Measurements from ENCODE around the gene SORCS2. TPM values are rescaled to one million over a fixed set of nuclear protein-coding genes. Genes with fewer than 3 reads are reported as not detected.

Gene SORCS2
- total and polyA plus RNA-seq, 2 experiments from 2014 or later, result 0.92 to 6.9 TPM

DNA sequence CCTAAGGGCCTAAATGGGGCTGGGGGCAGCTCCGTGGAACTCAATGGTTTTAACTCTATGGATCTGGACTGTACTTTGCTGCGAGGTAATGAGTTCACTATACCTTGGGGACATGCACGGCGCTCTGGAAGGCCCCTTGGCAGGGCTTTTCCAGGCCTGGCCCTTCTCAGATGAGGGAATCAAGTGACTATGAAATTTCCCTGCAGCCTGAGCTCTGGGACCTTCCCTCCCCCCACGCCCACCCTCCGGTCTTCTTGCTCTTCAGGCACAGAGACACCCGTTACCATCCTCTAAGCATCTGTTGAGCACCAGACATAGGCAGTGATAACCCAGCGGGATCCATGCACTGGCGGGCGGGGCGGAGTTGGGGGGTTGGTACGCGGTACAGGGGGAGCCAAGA, 133.2 kb downstream of the SORCS2 start:
- Histone ChIP-seq H3K36me3 (no peaks in the 10 kb centered on the region), H3K27me3 (no peaks in the 10 kb centered on the region), H3K27ac (no peak overlapping the region), H3K4me1 (ENCODE audit: low read depth) (no peaks in the 10 kb centered on the region), H3K4me3 (no peak overlapping the region), H3K9me3 (ENCODE audit: low read depth) (no peaks in the 10 kb centered on the region)
- DNase-seq (ENCODE audit: low read depth in 1 of 2, low spot score in 1 of 2), result no peak
- TF ChIP-seq, protein P1, sequence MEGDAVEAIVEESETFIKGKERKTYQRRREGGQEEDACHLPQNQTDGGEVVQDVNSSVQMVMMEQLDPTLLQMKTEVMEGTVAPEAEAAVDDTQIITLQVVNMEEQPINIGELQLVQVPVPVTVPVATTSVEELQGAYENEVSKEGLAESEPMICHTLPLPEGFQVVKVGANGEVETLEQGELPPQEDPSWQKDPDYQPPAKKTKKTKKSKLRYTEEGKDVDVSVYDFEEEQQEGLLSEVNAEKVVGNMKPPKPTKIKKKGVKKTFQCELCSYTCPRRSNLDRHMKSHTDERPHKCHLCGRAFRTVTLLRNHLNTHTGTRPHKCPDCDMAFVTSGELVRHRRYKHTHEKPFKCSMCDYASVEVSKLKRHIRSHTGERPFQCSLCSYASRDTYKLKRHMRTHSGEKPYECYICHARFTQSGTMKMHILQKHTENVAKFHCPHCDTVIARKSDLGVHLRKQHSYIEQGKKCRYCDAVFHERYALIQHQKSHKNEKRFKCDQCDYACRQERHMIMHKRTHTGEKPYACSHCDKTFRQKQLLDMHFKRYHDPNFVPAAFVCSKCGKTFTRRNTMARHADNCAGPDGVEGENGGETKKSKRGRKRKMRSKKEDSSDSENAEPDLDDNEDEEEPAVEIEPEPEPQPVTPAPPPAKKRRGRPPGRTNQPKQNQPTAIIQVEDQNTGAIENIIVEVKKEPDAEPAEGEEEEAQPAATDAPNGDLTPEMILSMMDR (IDR thresholded peaks at IDR 0.05; ENCODE audit: low read depth, low read length), result no peak

DNA sequence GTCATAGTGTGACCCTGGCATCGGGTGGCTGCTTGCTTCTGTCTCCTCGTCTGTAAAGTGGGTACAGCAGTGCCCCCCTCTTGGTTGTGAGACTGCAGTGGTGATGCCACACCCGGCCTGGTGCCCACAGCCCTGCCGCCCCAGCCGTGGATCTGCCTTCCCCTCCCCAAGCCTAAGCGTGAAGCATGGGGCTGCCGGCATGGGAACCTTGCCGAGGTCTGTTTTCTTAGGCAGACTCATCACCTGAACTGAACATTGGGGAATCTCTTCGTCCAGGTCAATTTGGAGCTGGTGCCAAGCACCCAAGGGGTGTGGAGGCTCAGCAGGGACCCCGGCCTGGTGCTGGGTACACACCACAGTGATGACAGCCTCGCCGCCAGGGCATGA, 134.0 kb downstream of the SORCS2 start:
- H3K4me1 ChIP-seq (ENCODE audit: low read depth), result no peaks in the 10 kb centered on the region
- no peaks in the 10 kb centered on the region for H3K27me3 ChIP-seq

DNA sequence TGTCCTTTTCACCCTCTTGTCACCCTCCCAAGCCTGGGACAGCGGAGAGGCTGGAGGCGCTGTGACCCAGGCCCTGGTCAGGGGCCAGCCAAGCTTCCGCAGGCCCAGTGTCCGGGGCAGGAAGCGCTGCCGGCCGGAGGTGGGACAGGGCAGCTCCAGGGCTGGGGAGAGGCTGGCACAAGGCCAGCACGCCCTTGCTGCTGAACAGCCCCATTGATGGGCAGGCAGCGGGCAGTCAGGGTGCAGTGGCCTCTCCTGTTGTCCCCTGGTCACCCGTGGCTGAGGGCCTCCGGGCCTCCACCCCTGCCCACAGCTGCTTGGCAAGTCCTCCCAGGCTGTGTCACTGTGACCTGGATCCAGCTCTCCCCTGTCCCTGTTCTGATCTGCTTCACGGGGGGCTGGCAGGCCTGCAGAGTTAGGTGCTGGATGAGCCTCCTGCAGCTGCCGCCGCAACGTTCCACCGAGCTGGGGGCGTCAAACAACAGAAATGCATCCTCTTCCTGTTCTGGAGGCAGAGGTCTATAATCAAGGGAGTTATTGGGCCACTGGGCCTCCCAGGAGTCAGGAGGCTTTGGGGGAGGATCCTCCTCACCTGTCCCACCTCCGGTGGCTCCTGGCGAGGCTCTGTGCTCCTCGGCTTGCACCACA, 134.5 kb downstream of the SORCS2 start:
- TF ChIP-seq, protein P1 (IDR thresholded peaks at IDR 0.05; ENCODE audit: low read depth, low read length), result no peak
- no peaks in the 10 kb centered on the region for H3K9me3 ChIP-seq (ENCODE audit: low read depth)
- H3K4me1 ChIP-seq (ENCODE audit: low read depth), result no peaks in the 10 kb centered on the region
- H3K4me3 ChIP-seq, result no peak overlapping the region
- no peaks in the 10 kb centered on the region for H3K36me3 ChIP-seq
- H3K27me3 ChIP-seq, result no peaks in the 10 kb centered on the region
- H3K27ac ChIP-seq, result no peak overlapping the region
- no peak for DNase-seq (ENCODE audit: low read depth in 1 of 2, low spot score in 1 of 2)

More for the DNA sequence above, 134.0 kb downstream of the SORCS2 start:
- no peak for DNase-seq (ENCODE audit: low read depth in 1 of 2, low spot score in 1 of 2)
- Histone ChIP-seq H3K36me3 (no peaks in the 10 kb centered on the region), H3K27ac (no peak overlapping the region), H3K9me3 (ENCODE audit: low read depth) (no peaks in the 10 kb centered on the region), H3K4me3 (no peak overlapping the region)
- TF ChIP-seq, protein P1 (IDR thresholded peaks at IDR 0.05; ENCODE audit: low read depth, low read length), result no peak

DNA sequence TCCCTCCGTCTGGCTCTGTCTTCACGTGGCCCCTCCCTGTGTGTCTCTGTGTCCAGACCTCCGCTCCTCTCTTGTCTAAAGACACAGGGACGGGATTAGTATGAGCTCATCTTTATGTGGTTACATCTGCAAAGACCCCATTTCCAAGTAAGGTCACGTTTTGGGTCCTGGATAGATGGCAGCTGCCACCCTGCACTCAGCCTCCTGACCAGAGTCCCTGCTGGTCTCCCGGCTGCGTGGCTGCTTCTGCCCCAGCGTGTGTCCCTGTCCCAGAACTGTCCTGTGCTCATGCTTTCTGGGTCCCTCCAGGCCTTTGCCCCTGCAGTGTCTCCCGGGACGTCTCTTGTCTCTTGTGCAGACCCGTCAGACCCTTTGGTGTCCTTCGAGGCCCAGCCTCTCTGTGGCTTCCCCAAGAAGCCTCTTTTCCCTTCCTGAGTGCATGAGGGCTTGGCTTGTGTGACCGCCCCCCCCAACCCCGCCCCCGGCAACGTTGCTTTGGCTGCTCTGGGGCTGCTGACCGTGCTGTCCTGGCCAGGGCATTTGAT, 135.1 kb downstream of the SORCS2 start:
- H3K27me3 ChIP-seq, result no peaks in the 10 kb centered on the region
- no peaks in the 10 kb centered on the region for H3K9me3 ChIP-seq (ENCODE audit: low read depth)

DNA sequence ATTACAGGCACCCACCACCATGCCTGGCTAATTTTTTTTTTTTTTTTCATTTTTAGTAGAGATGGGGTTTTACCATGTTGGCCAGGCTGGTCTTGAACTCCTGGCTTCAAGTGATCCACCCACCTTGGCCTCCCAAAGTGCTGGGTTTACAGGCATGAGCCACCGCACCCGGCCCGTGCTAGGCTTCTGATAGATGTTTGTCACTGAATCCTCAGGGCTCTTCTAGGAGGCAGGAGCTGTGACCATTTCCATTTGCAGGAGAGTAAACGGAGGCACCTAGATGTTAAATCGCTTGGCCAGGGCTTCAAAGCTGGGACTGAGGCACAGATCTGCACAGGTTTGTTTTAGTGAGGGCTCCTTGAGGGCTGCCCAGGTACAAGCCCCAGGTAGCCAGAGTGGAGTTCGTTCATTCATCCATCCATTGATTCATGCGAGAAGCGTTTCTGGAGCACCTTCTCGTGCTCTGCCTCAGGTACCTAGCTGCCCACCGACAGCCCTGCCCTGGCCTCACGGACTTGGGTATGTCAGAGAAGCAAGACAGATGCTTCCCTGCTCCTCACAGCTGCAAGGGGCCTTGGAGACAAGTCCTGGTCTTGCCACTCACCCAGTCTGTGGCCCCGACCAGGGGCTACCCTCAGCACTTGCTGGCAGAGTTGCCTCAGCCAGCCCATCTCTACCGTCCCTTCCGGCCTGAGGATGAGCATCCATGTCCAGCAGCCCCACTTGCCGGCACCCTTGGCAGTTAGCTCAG, 136.0 kb downstream of the SORCS2 start:
- H3K36me3 ChIP-seq, result no peaks in the 10 kb centered on the region
- H3K27ac ChIP-seq, result no peak overlapping the region
- TF ChIP-seq, protein P1 (IDR thresholded peaks at IDR 0.05; ENCODE audit: low read depth, low read length), result no peak
- no peak overlapping the region for H3K4me3 ChIP-seq
- DNase-seq (ENCODE audit: low read depth in 1 of 2, low spot score in 1 of 2), result no peak
- no peaks in the 10 kb centered on the region for H3K9me3 ChIP-seq (ENCODE audit: low read depth)
- H3K4me1 ChIP-seq (ENCODE audit: low read depth), result no peaks in the 10 kb centered on the region
- H3K27me3 ChIP-seq, result no peaks in the 10 kb centered on the region

More for the DNA sequence above, 135.1 kb downstream of the SORCS2 start:
- TF ChIP-seq, protein P1 (IDR thresholded peaks at IDR 0.05; ENCODE audit: low read depth, low read length), result no peak
- Histone ChIP-seq H3K27ac (no peak overlapping the region), H3K4me1 (ENCODE audit: low read depth) (no peaks in the 10 kb centered on the region), H3K36me3 (no peaks in the 10 kb centered on the region), H3K4me3 (no peak overlapping the region)
- no peak for DNase-seq (ENCODE audit: low read depth in 1 of 2, low spot score in 1 of 2)

All from cardiac muscle cell (in vitro differentiated cells and primary cell).